Osteoblast (primary cell): ENCODE data around the gene FCMR. TPM values are rescaled to one million over a fixed set of nuclear protein-coding genes. Genes with fewer than 3 reads are reported as not detected.

ENCODE experiments used
- DNase-seq: peaks from one replicate; pipeline ENCODE4 v3.0.0; 2011; ENCODE audit warnings: low spot score, mixed read lengths; ENCODE audit not compliant: insufficient read length; ENCODE audit errors: missing footprints
- H2AFZ ChIP-seq: 2 replicates; pipeline ENCODE4 v1.6.0; 2011; ENCODE audit warnings: mild to moderate bottlenecking, low read length
- H3K27ac ChIP-seq: 2 replicates; pipeline ENCODE4 v1.5.1; 2011; ENCODE audit warnings: mild to moderate bottlenecking, low read depth, low read length, moderate library complexity
- H3K27me3 ChIP-seq: 2 replicates; pipeline ENCODE4 v1.6.0; 2012; ENCODE audit warnings: mild to moderate bottlenecking, control low read depth, inconsistent platforms, low read length, moderate library complexity; ENCODE audit not compliant: insufficient read depth
- H3K36me3 ChIP-seq: 2 replicates; pipeline ENCODE4 v1.5.1; 2011; ENCODE audit warnings: mild to moderate bottlenecking, low read length, control low read depth, moderate library complexity; ENCODE audit not compliant: insufficient read depth
- H3K4me1 ChIP-seq: 2 replicates; pipeline ENCODE4 v1.5.1; 2011; ENCODE audit warnings: mild to moderate bottlenecking, low read length, control low read depth, moderate library complexity; ENCODE audit not compliant: insufficient read depth
- H3K4me2 ChIP-seq: 2 replicates; pipeline ENCODE4 v1.6.0; 2011; ENCODE audit warnings: mild to moderate bottlenecking, low read length; ENCODE audit not compliant: insufficient read depth
- H3K4me3 ChIP-seq: fragments of 200-600 bp; sonication (generic); 3 replicates; pipeline ENCODE4 v1.5.1; 2012; ENCODE audit warnings: mild to moderate bottlenecking, low read length, inconsistent platforms; ENCODE audit not compliant: insufficient read depth
- H3K79me2 ChIP-seq: 2 replicates; pipeline ENCODE4 v1.6.0; 2012; ENCODE audit warnings: mild to moderate bottlenecking, low read length, control low read depth, inconsistent platforms; ENCODE audit not compliant: insufficient read depth
- H3K9me3 ChIP-seq: 2 replicates; pipeline ENCODE4 v1.5.1; 2011; ENCODE audit warnings: low read depth, low read length, control low read depth
- H4K20me1 ChIP-seq: 2 replicates; pipeline ENCODE4 v1.6.0; 2012; ENCODE audit warnings: mild to moderate bottlenecking, low read length, control low read depth; ENCODE audit not compliant: insufficient read depth
- CTCF ChIP-seq: IDR thresholded peaks from 2 replicates; pipeline ENCODE4 v1.5.1; 2011; ENCODE audit warnings: mild to moderate bottlenecking, low read depth, low read length, moderate library complexity; ENCODE audit errors: extremely low read depth
- total RNA-seq: library from RNA; depleted of rRNA; stranded (reverse); fragments of >200 nt; gene quantifications from 2 replicates; pipeline ENCODE4 v1.2.3, GENCODE V29; 2012

The FCMR gene
- total RNA-seq, result 0.29 TPM in 1 of 2 replicates, not detected in the other

- H3K27ac ChIP-seq, result no peak within 1 kb of the TSS
- no peak for TF ChIP-seq CTCF
- peaks cover 5% of the 10 kb centered on the region for H3K27me3 ChIP-seq
- no peaks in the 10 kb centered on the region for H3K36me3 ChIP-seq
- no peak within 1 kb of the TSS for H2AFZ ChIP-seq
- H3K4me2 ChIP-seq, result no peak within 1 kb of the TSS
- no peaks in the 10 kb centered on the region for H3K9me3 ChIP-seq
- no peak within 1 kb of the TSS for H3K4me3 ChIP-seq
- H3K79me2 ChIP-seq, result no peaks in the 10 kb centered on the region
- no peaks in the 10 kb centered on the region for H4K20me1 ChIP-seq
- no peak for DNase-seq
- H3K4me1 ChIP-seq, result no peaks in the 10 kb centered on the region
Measured at GRCh38 chr1:206921772-206922265, at the start of gene FCMR. TSS of gene FCMR (minus strand) at chr1:206921941. CDS start at chr1:206921854, 87 bp downstream.

DNA sequence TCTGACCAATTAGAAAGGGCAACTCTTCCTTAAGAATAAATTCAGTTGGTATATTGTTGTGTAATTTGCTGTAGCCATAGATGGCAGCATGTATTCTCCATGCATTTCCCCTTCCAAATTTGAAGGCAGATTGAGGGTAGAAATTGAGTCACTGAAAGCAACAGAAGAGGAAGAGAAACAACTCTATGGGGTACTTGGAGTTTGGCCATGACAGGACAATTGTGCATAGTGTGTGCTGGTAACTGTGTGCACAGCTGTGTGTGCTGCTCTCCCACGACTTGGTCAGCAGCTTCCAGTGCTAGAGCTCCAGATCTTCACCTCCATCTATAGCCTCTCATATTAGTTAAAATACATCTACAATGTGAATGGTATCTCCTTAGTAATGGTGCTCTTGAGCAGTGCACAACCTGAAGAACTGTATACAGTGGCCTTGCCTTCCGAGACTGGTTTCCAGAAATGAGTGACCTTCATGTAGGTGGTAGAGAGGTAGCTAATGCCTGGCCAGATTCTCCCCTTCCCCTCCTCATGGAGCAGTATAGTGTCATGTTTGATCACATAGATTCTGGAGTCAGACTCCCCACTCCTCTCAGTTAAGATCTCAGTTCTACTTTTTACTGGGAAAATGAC is 49.4 kb upstream of the FCMR start:
- H3K4me1 ChIP-seq, result no peaks in the 10 kb centered on the region
- no peak overlapping the region for H3K27ac ChIP-seq
- no peaks in the 10 kb centered on the region for H3K9me3 ChIP-seq
- no peaks in the 10 kb centered on the region for H3K36me3 ChIP-seq
- no peak for DNase-seq
- no peaks in the 10 kb centered on the region for H3K79me2 ChIP-seq
- TF ChIP-seq CTCF, result no peak
- peaks cover 31% of the 10 kb centered on the region for H3K27me3 ChIP-seq
- no peak overlapping the region for H2AFZ ChIP-seq
- H3K4me2 ChIP-seq, result no peak overlapping the region
- H3K4me3 ChIP-seq, result no peak overlapping the region
- H4K20me1 ChIP-seq, result no peaks in the 10 kb centered on the region

DNA sequence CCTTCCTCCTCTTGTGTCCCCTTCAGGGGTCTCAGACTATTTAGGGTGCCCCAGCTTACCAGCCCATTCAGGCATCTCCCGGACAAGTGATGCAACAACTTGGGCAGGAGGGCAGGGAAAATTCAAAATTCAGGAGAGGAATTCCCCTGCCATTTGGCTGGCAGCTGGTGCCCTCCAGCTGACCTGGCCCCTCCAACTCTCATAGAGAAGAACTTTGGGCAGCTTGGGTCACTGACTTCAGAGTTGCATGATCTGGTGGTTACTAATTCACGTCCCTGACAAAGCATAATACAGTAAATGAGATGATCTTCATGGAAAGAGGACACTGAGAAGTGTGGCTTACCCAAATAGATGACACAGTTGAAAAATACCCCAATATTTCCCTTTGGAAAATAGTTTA is 48.7 kb upstream of the FCMR start, which contains the start of gene FCAMR:
Gene FCAMR (minus strand): TSS at position 15 of the 400 bp plus-strand sequence. CDS start 335 bp downstream, outside the sequence.
- no peak within 1 kb of the TSS for H2AFZ ChIP-seq
- H3K9me3 ChIP-seq, result no peaks in the 10 kb centered on the region
- peaks cover 31% of the 10 kb centered on the region for H3K27me3 ChIP-seq
- H3K79me2 ChIP-seq, result no peaks in the 10 kb centered on the region
- no peak within 1 kb of the TSS for H3K27ac ChIP-seq
- no peaks in the 10 kb centered on the region for H3K4me1 ChIP-seq
- H3K4me2 ChIP-seq, result no peak within 1 kb of the TSS
- H4K20me1 ChIP-seq, result no peaks in the 10 kb centered on the region
- no peak within 1 kb of the TSS for H3K4me3 ChIP-seq
- H3K36me3 ChIP-seq, result no peaks in the 10 kb centered on the region
- TF ChIP-seq CTCF, result no peak
- DNase-seq, result no peak

DNA sequence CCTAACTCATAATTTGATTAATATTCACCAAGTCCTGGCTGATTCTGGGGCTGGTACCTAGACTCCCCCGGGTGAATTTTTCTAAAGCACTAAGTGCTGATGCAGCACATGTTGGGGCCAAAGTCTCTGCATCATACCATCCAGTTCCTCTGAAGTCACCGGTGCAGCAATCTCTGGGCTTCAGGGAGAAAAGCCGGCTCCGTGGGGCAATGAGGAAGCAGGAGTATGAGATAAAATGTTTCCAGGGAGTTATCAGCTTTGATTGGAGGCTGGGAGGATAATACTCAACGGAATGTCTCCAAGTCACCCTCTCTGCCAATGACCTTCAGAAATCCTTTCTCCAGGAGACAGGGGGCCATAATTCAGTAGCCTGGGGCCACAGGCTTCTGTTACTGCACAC is 47.3 kb upstream of the FCMR start:
- no peak for TF ChIP-seq CTCF

More for the DNA sequence above, 47.3 kb upstream of the FCMR start:
- Histone ChIP-seq H3K4me3 (no peak overlapping the region), H3K27me3 (peaks cover 28% of the 10 kb centered on the region), H3K27ac (no peak overlapping the region), H3K36me3 (no peaks in the 10 kb centered on the region), H3K9me3 (no peaks in the 10 kb centered on the region), H3K4me1 (no peaks in the 10 kb centered on the region), H3K4me2 (no peak overlapping the region), H3K79me2 (no peaks in the 10 kb centered on the region), H2AFZ (no peak overlapping the region), H4K20me1 (no peaks in the 10 kb centered on the region)
- DNase-seq, result no peak
